Measurements from ENCODE around the gene HOXD1. TPM values are rescaled to one million over a fixed set of nuclear protein-coding genes. Genes with fewer than 3 reads are reported as not detected.
A peak's percentile ranks its signal among the peaks of the same experiment; 100 is the strongest.

Gene HOXD1
- not detected in 2 replicates for total RNA-seq

DNA sequence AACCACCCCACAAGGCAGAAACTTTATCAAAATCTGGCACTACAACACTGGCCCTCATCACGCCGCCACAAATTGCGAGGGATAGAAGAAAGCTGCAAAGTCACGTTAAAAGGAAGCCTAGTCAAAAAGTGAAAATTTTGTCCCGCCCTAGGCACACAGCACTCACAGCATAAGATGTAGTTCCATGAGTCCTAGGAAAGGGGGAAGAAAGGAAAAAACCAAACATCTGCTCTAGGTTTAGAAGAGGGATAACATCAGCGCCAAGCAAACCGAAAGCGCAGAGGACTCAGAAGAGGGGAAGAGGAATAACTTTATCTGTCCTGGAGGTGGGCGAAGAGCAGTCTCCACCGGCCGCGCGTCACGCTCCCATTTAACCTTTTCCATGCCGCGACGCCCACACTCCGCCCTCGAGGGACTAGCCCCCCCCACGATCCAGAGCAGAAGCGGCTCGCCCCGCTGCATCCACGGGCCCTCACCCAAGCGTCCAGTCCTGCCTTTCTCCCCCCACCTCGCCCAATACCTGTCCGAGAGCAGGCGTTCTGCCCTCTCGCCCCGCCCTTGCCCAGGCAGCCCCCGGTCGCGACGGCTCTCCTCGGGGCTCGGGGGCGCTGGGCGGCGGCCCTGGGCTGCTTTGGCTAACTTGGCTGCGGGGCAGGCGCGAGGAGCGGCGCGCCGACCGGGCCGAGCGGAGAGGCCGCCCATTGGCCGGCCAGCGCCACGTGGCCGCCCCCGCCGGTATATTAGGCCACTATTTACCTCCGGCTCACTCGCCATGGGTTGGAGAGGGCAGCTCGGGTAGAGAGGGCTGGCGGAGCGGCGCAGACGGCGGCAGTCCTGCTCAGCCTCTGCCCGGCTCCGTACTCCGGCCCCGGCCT lies at the start of gene HOXD1:
HOXD1 (plus strand) TSS at position 770 of the 875 bp plus-strand sequence. CDS start 134 bp downstream, outside the sequence.
- TF ChIP-seq CTCF (IDR thresholded peaks at IDR 0.05; ENCODE audit: extremely low read depth, low read depth, low read length) = no peak
- no peak within 1 kb of the TSS for H3K27ac ChIP-seq (ENCODE audit: low read depth, low read length)
- DNase-seq (ENCODE audit: insufficient read length, low spot score, missing footprints) = peak; percentile 96

DNA sequence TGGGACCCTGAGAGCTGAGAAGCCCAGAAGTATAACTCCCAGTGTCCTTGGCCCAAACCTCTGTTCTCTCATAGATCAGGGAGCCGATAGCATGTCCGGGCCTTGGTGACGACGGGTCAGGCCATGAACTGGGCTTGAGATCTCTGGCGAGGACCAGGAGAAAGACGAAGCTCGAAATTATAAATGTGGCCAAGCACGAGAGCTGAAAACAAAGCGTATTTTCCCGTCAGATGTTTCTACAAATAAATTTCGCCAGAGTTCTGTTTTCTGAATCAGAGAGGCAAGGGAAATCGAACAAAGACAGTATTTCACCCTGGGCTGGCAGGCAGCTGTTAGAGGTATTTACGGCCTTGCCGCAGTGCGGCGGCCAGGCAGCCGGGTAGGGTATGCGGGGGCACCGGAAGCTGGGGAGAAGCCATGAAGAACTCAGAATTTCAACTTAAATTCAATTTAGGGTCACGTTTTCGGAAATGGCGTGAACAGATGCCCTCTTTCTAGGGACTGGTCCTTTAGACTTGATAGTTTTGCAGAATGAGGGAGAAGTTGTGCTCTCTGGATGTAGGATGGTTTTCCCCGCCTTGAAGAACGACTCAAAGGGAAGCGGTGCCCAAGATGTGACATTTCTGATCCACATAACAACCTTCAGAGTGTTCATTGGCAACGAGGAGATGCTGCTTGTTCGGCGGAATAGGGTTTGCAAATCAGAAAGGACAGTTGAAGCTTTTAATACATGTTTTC lies 49.4 kb upstream of the HOXD1 start:
- Histone ChIP-seq H2AFZ (ENCODE audit: low read length) (no peak overlapping the region), H3K9me3 (ENCODE audit: low read depth, low read length) (no peaks in the 10 kb centered on the region), H3K36me3 (ENCODE audit: insufficient read depth, low read length) (no peaks in the 10 kb centered on the region), H3K79me2 (ENCODE audit: insufficient read depth, low read length) (peaks cover 57% of the 10 kb centered on the region), H3K4me3 (ENCODE audit: insufficient read depth, low read length) (peak overlapping the region; percentile 1), H3K27ac (ENCODE audit: low read depth, low read length) (peak overlapping the region; percentile 5), H3K27me3 (ENCODE audit: insufficient read depth, low read length) (no peaks in the 10 kb centered on the region), H3K4me2 (ENCODE audit: insufficient read depth, low read length) (peak overlapping the region; percentile 25), H4K20me1 (ENCODE audit: insufficient read depth, low read length) (peaks cover 4% of the 10 kb centered on the region), H3K4me1 (ENCODE audit: insufficient read depth, low read length) (peaks cover 24% of the 10 kb centered on the region)
- TF ChIP-seq CTCF (IDR thresholded peaks at IDR 0.05; ENCODE audit: extremely low read depth, low read depth, low read length) = no peak
- peak; percentile 77 for DNase-seq (ENCODE audit: insufficient read length, low spot score, missing footprints)

More for the DNA sequence above, at the start of gene HOXD1:
- peak within 1 kb of the TSS; percentile 82 for H2AFZ ChIP-seq (ENCODE audit: low read length)
- H3K4me3 ChIP-seq (ENCODE audit: insufficient read depth, low read length) = peak within 1 kb of the TSS; percentile 75
- no peaks in the 10 kb centered on the region for H4K20me1 ChIP-seq (ENCODE audit: insufficient read depth, low read length)
- H3K4me2 ChIP-seq (ENCODE audit: insufficient read depth, low read length) = peak within 1 kb of the TSS; percentile 94
- H3K36me3 ChIP-seq (ENCODE audit: insufficient read depth, low read length) = no peaks in the 10 kb centered on the region
- peaks cover 61% of the 10 kb centered on the region for H3K27me3 ChIP-seq (ENCODE audit: insufficient read depth, low read length)
- peaks cover 4% of the 10 kb centered on the region for H3K4me1 ChIP-seq (ENCODE audit: insufficient read depth, low read length)
- H3K79me2 ChIP-seq (ENCODE audit: insufficient read depth, low read length) = no peaks in the 10 kb centered on the region
- H3K9me3 ChIP-seq (ENCODE audit: low read depth, low read length) = no peaks in the 10 kb centered on the region

DNA sequence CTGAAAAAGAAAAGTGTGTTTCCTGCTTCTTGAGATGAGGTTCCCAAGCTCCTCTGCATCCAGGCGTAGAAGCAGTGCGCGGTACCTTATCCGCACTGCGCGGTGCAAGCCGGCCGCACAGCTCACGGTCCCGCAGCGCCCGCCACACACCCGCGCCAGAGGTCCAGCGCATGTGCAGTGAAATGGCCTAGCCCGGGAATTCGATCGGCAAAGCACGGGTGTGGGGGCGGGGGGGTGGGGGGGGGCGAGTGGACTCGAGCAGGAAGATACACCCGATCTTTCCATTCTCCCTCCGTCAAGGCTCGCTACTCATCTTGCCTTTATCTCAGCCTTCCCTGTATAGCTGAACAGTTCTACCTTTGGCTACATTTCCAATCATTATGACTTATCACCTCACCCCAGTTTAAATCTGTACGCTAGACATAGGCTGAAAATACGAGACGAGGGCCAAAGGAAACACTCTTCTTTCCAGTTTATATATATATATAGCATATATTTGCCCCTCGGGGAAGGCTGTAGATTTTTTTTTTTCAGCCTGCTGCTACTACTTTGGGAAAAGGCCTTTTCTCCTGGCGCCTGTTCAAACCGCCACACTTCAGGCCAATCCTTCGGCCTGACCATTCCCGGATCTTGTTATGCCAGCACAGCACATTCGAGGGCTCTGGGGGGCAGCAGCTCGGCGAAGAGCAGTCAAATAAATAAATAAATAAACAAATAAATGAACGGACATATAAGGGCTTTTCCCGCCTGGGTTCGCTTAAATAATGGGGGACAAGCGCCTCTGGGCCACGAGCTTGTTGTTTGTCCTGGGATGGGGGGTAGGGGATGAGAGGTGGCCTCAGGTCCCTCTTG lies 48.6 kb upstream of the HOXD1 start:
- peak overlapping the region; percentile 79 for H3K4me2 ChIP-seq (ENCODE audit: insufficient read depth, low read length)
- H3K27me3 ChIP-seq (ENCODE audit: insufficient read depth, low read length) = no peaks in the 10 kb centered on the region
- peak overlapping the region; percentile 60 for H3K27ac ChIP-seq (ENCODE audit: low read depth, low read length)

More for the DNA sequence above, 48.6 kb upstream of the HOXD1 start:
- no peaks in the 10 kb centered on the region for H3K9me3 ChIP-seq (ENCODE audit: low read depth, low read length)
- H3K36me3 ChIP-seq (ENCODE audit: insufficient read depth, low read length) = no peaks in the 10 kb centered on the region
- H3K79me2 ChIP-seq (ENCODE audit: insufficient read depth, low read length) = peaks cover 57% of the 10 kb centered on the region
- peaks cover 24% of the 10 kb centered on the region for H3K4me1 ChIP-seq (ENCODE audit: insufficient read depth, low read length)
- no peak for TF ChIP-seq CTCF (IDR thresholded peaks at IDR 0.05; ENCODE audit: extremely low read depth, low read depth, low read length)
- peak; percentile 93 for DNase-seq (ENCODE audit: insufficient read length, low spot score, missing footprints)
- H2AFZ ChIP-seq (ENCODE audit: low read length) = peak overlapping the region; percentile 87
- H3K4me3 ChIP-seq (ENCODE audit: insufficient read depth, low read length) = peak overlapping the region; percentile 79
- peaks cover 6% of the 10 kb centered on the region for H4K20me1 ChIP-seq (ENCODE audit: insufficient read depth, low read length)
